Measurements from ENCODE around the gene ZMYND15.
A peak's percentile ranks its signal among the peaks of the same experiment; 100 is the strongest.

ZMYND15 gene

DNA sequence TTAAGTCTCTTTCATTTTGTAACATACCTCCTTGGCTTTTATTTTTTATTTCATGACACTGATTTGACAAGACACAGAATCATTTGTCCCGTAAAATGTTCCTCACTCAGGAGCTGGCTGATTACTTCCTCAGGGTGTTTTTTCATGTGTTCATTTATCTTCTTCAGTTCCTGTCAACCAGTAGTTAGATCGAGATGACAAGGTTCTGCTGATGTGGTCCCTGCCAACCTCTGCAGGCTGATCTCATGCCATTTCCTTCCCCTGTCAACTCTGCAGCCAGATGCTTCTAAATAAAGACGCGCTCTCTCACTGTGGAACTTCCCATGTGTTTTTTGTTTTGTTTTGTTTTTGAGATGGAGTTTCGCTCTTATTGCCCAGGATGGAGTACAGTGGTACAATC lies 8.2 kb downstream of the ZMYND15 start:
- peaks cover 0 to under 1% of the 10 kb centered on the region in 2 donors for H3K9me3 ChIP-seq (replicated peaks in 1 of 2; ENCODE audit: control insufficient read depth in 2 of 2, insufficient read depth in 1 of 2, low read depth in 1 of 2, low read length in 2 of 2)
- no peak overlapping the region for H3K18ac ChIP-seq (ENCODE audit: low read length)
- H2BK120ac ChIP-seq (ENCODE audit: low read depth, low read length): no peak overlapping the region
- no peak for DNase-seq (ENCODE audit: low spot score)
- H3K4me3 ChIP-seq (ENCODE audit: low read length in 2 of 2): no peak overlapping the region
- no CpG with 5 or more reads among the region's 5 CpGs for WGBS, 2 donors (ENCODE audit: extremely low coverage in 2 of 2, insufficient read length in 2 of 2, insufficient replicate concordance in 1 of 2)
- peaks cover 2% of the 10 kb centered on the region for H3K79me1 ChIP-seq (ENCODE audit: low read depth, low read length)
- no peak overlapping the region for H2AK5ac ChIP-seq (ENCODE audit: low read depth, low read length)
- H2AFZ ChIP-seq (ENCODE audit: low read length): no peak overlapping the region
- H3K23ac ChIP-seq (ENCODE audit: low read depth, low read length, poor library complexity): no peak overlapping the region
- no peak overlapping the region for H4K91ac ChIP-seq (ENCODE audit: low read depth, low read length, poor library complexity)
- no peak overlapping the region for H3K27ac ChIP-seq (replicated peaks; ENCODE audit: low read length)
- H3K4me1 ChIP-seq (ENCODE audit: control insufficient read depth in 2 of 2, insufficient read depth in 1 of 2, low read depth in 1 of 2, low read length in 2 of 2): peaks cover 3 to 4% of the 10 kb centered on the region in 2 donors
- no peak overlapping the region for H2BK12ac ChIP-seq (ENCODE audit: low read length)
- H4K8ac ChIP-seq (ENCODE audit: low read depth, low read length): no peak overlapping the region
- H3K27me3 ChIP-seq (ENCODE audit: control insufficient read depth in 3 of 3, insufficient read depth in 3 of 3, low read depth in 1 of 3, low read length in 3 of 3): peaks cover 0 to 48% (median 21%) of the 10 kb centered on the region in 3 experiments
- H3K4ac ChIP-seq (ENCODE audit: low read length): no peak overlapping the region
- H2BK15ac ChIP-seq (ENCODE audit: low read length): no peak overlapping the region
- no peak overlapping the region for H3K4me2 ChIP-seq (ENCODE audit: insufficient read depth, low read length, poor library complexity, severe bottlenecking)
- H3K14ac ChIP-seq (ENCODE audit: low read length): no peak overlapping the region
- no peak overlapping the region for H3K9ac ChIP-seq (ENCODE audit: low read depth, low read length, poor library complexity)
- no peak overlapping the region for H2BK5ac ChIP-seq (ENCODE audit: low read length)
- H3K36me3 ChIP-seq (replicated peaks in 1 of 2; ENCODE audit: control insufficient read depth in 2 of 2, insufficient read depth in 2 of 2, low read length in 2 of 2): no peaks in the 10 kb centered on the region

DNA sequence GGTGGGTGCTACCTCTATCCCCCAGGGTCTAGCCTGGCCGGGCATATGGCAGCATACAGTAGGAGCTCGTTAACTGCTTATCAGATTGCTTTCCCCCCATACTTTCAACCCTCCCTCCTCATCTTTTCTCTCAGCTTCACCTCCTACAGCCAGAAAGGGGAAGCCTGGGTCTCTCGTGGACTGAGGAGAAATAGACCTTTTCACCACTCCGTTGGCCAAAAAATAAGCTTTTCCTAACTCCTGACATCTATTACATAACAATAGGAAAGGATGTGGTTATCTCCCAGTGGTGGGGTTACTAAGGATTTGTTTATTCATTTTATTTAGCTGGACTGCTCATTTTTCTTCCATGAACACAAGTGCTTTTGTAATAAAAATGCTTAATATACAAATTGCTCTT lies 9.1 kb downstream of the ZMYND15 start:
- Histone ChIP-seq H3K27me3 (ENCODE audit: control insufficient read depth in 3 of 3, insufficient read depth in 3 of 3, low read depth in 1 of 3, low read length in 3 of 3) (peaks cover 0 to 41% (median 17%) of the 10 kb centered on the region in 3 experiments), H3K9ac (ENCODE audit: low read depth, low read length, poor library complexity) (no peak overlapping the region), H2AK5ac (ENCODE audit: low read depth, low read length) (no peak overlapping the region), H4K91ac (ENCODE audit: low read depth, low read length, poor library complexity) (no peak overlapping the region), H3K27ac (replicated peaks; ENCODE audit: low read length) (no peak overlapping the region), H3K4me3 (ENCODE audit: low read length in 2 of 2) (peak overlapping the region in 1 of 2 donors; percentile 60), H2BK5ac (ENCODE audit: low read length) (no peak overlapping the region), H3K14ac (ENCODE audit: low read length) (no peak overlapping the region), H3K18ac (ENCODE audit: low read length) (no peak overlapping the region), H3K9me3 (replicated peaks in 1 of 2; ENCODE audit: control insufficient read depth in 2 of 2, insufficient read depth in 1 of 2, low read depth in 1 of 2, low read length in 2 of 2) (no peaks in the 10 kb centered on the region), H3K23ac (ENCODE audit: low read depth, low read length, poor library complexity) (no peak overlapping the region), H4K8ac (ENCODE audit: low read depth, low read length) (no peak overlapping the region), H2BK12ac (ENCODE audit: low read length) (no peak overlapping the region), H3K4me1 (ENCODE audit: control insufficient read depth in 2 of 2, insufficient read depth in 1 of 2, low read depth in 1 of 2, low read length in 2 of 2) (peaks cover 3 to 4% of the 10 kb centered on the region in 2 donors), H2BK120ac (ENCODE audit: low read depth, low read length) (no peak overlapping the region), H3K4ac (ENCODE audit: low read length) (no peak overlapping the region), H3K4me2 (ENCODE audit: insufficient read depth, low read length, poor library complexity, severe bottlenecking) (no peak overlapping the region), H3K36me3 (replicated peaks in 1 of 2; ENCODE audit: control insufficient read depth in 2 of 2, insufficient read depth in 2 of 2, low read length in 2 of 2) (no peaks in the 10 kb centered on the region), H3K79me1 (ENCODE audit: low read depth, low read length) (peaks cover 2% of the 10 kb centered on the region), H2AFZ (ENCODE audit: low read length) (no peak overlapping the region), H2BK15ac (ENCODE audit: low read length) (no peak overlapping the region)
- WGBS, 2 donors (ENCODE audit: extremely low coverage in 2 of 2, insufficient read length in 2 of 2, insufficient replicate concordance in 1 of 2): no CpG with 5 or more reads among the region's 4 CpGs
- DNase-seq (ENCODE audit: low spot score): no peak

GRCh38 chr17:4750606-4751005 lies 11.0 kb downstream of the ZMYND15 start:
- no peaks in the 10 kb centered on the region for H3K79me1 ChIP-seq (ENCODE audit: low read depth, low read length)
- no peak overlapping the region for H4K8ac ChIP-seq (ENCODE audit: low read depth, low read length)
- H2BK5ac ChIP-seq (ENCODE audit: low read length): no peak overlapping the region
- peaks cover 0 to 32% (median 0%) of the 10 kb centered on the region in 3 experiments for H3K27me3 ChIP-seq (ENCODE audit: control insufficient read depth in 3 of 3, insufficient read depth in 3 of 3, low read depth in 1 of 3, low read length in 3 of 3)
- no peaks in the 10 kb centered on the region for H3K9me3 ChIP-seq (replicated peaks in 1 of 2; ENCODE audit: control insufficient read depth in 2 of 2, insufficient read depth in 1 of 2, low read depth in 1 of 2, low read length in 2 of 2)
- H2BK12ac ChIP-seq (ENCODE audit: low read length): no peak overlapping the region
- H3K18ac ChIP-seq (ENCODE audit: low read length): no peak overlapping the region
- H3K27ac ChIP-seq (replicated peaks; ENCODE audit: low read length): no peak overlapping the region
- no peak overlapping the region for H3K4me2 ChIP-seq (ENCODE audit: insufficient read depth, low read length, poor library complexity, severe bottlenecking)
- H2AFZ ChIP-seq (ENCODE audit: low read length): no peak overlapping the region
- no peaks in the 10 kb centered on the region for H3K36me3 ChIP-seq (replicated peaks in 1 of 2; ENCODE audit: control insufficient read depth in 2 of 2, insufficient read depth in 2 of 2, low read length in 2 of 2)
- H3K4me3 ChIP-seq (ENCODE audit: low read length in 2 of 2): no peak overlapping the region
- H2BK15ac ChIP-seq (ENCODE audit: low read length): no peak overlapping the region
- H3K4ac ChIP-seq (ENCODE audit: low read length): no peak overlapping the region
- H3K9ac ChIP-seq (ENCODE audit: low read depth, low read length, poor library complexity): no peak overlapping the region
- no peaks in the 10 kb centered on the region for H3K4me1 ChIP-seq (ENCODE audit: control insufficient read depth in 2 of 2, insufficient read depth in 1 of 2, low read depth in 1 of 2, low read length in 2 of 2)
- no peak overlapping the region for H3K23ac ChIP-seq (ENCODE audit: low read depth, low read length, poor library complexity)
- no peak for DNase-seq (ENCODE audit: low spot score)
- H3K14ac ChIP-seq (ENCODE audit: low read length): no peak overlapping the region
- no peak overlapping the region for H2AK5ac ChIP-seq (ENCODE audit: low read depth, low read length)
- H4K91ac ChIP-seq (ENCODE audit: low read depth, low read length, poor library complexity): no peak overlapping the region
- no CpG with 5 or more reads among the region's 3 CpGs for WGBS, 2 donors (ENCODE audit: extremely low coverage in 2 of 2, insufficient read length in 2 of 2, insufficient replicate concordance in 1 of 2)
- no peak overlapping the region for H2BK120ac ChIP-seq (ENCODE audit: low read depth, low read length)

DNA sequence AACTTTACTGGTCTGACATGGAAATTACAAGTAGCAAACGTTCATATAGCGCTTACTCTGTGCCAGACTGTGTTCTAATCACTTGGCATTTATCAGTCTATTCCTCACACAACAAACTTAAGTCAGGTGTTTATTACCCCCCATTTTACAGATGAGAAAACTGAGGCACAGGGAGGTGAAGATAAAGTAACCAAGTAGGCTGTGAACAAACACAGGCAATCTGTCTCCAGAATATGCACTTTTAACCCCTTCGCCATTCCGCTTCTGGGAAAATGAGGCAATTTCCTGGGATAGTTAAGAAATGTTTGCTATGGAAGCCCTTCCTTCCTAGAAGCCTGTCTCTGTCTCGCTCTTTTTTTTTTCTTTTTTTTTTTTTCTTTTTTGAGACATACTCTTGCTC lies 12.3 kb downstream of the ZMYND15 start:
- Histone ChIP-seq H2BK12ac (ENCODE audit: low read length) (no peak overlapping the region), H2BK120ac (ENCODE audit: low read depth, low read length) (no peak overlapping the region), H3K79me1 (ENCODE audit: low read depth, low read length) (no peaks in the 10 kb centered on the region), H3K27me3 (ENCODE audit: control insufficient read depth in 3 of 3, insufficient read depth in 3 of 3, low read depth in 1 of 3, low read length in 3 of 3) (peaks cover 0 to 21% (median 0%) of the 10 kb centered on the region in 3 experiments), H3K14ac (ENCODE audit: low read length) (no peak overlapping the region), H3K4me3 (ENCODE audit: low read length in 2 of 2) (no peak overlapping the region), H3K4me2 (ENCODE audit: insufficient read depth, low read length, poor library complexity, severe bottlenecking) (no peak overlapping the region), H2BK15ac (ENCODE audit: low read length) (no peak overlapping the region), H3K9me3 (replicated peaks in 1 of 2; ENCODE audit: control insufficient read depth in 2 of 2, insufficient read depth in 1 of 2, low read depth in 1 of 2, low read length in 2 of 2) (no peaks in the 10 kb centered on the region), H3K18ac (ENCODE audit: low read length) (no peak overlapping the region), H3K36me3 (replicated peaks in 1 of 2; ENCODE audit: control insufficient read depth in 2 of 2, insufficient read depth in 2 of 2, low read length in 2 of 2) (no peaks in the 10 kb centered on the region), H3K23ac (ENCODE audit: low read depth, low read length, poor library complexity) (no peak overlapping the region), H4K8ac (ENCODE audit: low read depth, low read length) (no peak overlapping the region), H3K9ac (ENCODE audit: low read depth, low read length, poor library complexity) (no peak overlapping the region), H2AFZ (ENCODE audit: low read length) (no peak overlapping the region), H3K4me1 (ENCODE audit: control insufficient read depth in 2 of 2, insufficient read depth in 1 of 2, low read depth in 1 of 2, low read length in 2 of 2) (no peaks in the 10 kb centered on the region), H4K91ac (ENCODE audit: low read depth, low read length, poor library complexity) (no peak overlapping the region), H2AK5ac (ENCODE audit: low read depth, low read length) (no peak overlapping the region), H3K4ac (ENCODE audit: low read length) (no peak overlapping the region), H2BK5ac (ENCODE audit: low read length) (no peak overlapping the region), H3K27ac (replicated peaks; ENCODE audit: low read length) (no peak overlapping the region)
- no CpG with 5 or more reads among the region's 5 CpGs for WGBS, 2 donors (ENCODE audit: extremely low coverage in 2 of 2, insufficient read length in 2 of 2, insufficient replicate concordance in 1 of 2)
- DNase-seq (ENCODE audit: low spot score): no peak

Measured in neuronal stem cell (in vitro differentiated cells).